ENCODE measurements around the gene ZNF652.

DNA sequence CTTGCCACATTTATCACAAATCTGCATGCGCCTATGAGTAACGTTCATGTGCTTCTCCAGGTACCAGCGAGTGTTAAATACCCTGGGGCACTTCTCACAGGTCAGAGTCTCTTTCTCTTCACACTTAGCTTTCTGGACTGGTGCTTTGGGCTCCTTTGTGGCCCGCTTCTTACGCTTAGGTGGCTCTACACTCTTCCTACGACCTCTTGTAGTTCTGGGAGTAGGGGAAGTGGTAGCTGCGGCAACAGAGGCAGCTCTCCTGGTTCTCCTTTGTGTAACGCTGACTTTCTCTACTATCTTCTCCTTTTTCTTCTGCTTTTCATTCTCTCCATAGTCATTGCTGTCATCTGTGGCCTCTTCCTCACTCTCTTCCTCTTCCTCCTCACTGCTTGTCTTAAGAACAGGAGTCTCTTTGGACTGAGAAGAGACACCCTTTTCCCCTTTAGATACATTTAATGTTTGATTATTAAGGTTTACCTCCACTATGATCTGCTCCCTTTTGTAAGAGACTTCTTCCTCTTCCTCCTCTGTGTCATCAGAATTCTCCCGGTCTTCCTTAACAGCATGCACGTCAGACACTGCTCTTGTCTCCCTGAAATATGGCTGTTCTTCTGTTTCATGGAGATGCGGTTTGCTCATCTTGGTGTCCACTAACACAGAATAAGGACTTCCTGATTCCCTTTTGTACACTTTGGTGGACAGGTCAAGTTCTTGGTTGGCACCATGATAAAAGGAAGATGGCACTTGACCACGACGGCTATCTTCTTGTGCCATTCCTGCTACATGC lies 45.0 kb downstream of the ZNF652 start:
- no peak for TF ChIP-seq EZH2 (IDR thresholded peaks at IDR 0.05; ENCODE audit: low read length, unreplicated experiment)
- TF ChIP-seq, protein P1, sequence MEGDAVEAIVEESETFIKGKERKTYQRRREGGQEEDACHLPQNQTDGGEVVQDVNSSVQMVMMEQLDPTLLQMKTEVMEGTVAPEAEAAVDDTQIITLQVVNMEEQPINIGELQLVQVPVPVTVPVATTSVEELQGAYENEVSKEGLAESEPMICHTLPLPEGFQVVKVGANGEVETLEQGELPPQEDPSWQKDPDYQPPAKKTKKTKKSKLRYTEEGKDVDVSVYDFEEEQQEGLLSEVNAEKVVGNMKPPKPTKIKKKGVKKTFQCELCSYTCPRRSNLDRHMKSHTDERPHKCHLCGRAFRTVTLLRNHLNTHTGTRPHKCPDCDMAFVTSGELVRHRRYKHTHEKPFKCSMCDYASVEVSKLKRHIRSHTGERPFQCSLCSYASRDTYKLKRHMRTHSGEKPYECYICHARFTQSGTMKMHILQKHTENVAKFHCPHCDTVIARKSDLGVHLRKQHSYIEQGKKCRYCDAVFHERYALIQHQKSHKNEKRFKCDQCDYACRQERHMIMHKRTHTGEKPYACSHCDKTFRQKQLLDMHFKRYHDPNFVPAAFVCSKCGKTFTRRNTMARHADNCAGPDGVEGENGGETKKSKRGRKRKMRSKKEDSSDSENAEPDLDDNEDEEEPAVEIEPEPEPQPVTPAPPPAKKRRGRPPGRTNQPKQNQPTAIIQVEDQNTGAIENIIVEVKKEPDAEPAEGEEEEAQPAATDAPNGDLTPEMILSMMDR (conservative IDR thresholded peaks at IDR 0.05; ENCODE audit: low read depth, low read length), result no peak
